GM23248 (cell line): ENCODE results near the gene GZMH.

Experiments
- EZH2 ChIP-seq: fragments of 200-600 bp; sonication (generic); IDR thresholded peaks from 2 replicates; pipeline ENCODE4 v1.6.1; 2018; ENCODE audit warnings: antibody characterized with exemption, mild to moderate bottlenecking; ENCODE audit not compliant: insufficient read depth, poor library complexity, severe bottlenecking
- EZH2phosphoT487 ChIP-seq: fragments of 200-600 bp; sonication (generic); IDR thresholded peaks from 2 replicates; pipeline ENCODE4 v1.6.1; 2018; ENCODE audit warnings: antibody characterized with exemption, moderate library complexity, mild to moderate bottlenecking, low read depth; ENCODE audit not compliant: insufficient read depth

- TF ChIP-seq EZH2 (no peak), EZH2phosphoT487 (no peak)
These were observed at the start of gene GZMH for GRCh38 chr14:24609655-24610344.
